NB4 (cell line): ENCODE measurements around the gene CCDC149.

ENCODE experiments used
- MAX ChIP-seq: IDR thresholded peaks from 2 replicates; pipeline ENCODE4 v1.6.1; 2011; ENCODE audit warnings: low read depth, low read length
- MYC ChIP-seq: IDR thresholded peaks from 2 replicates; pipeline ENCODE4 v1.6.1; 2011; ENCODE audit warnings: low read depth, low read length
- POLR2A ChIP-seq: IDR thresholded peaks from 2 replicates; pipeline ENCODE4 v1.6.1; 2011; ENCODE audit warnings: mild to moderate bottlenecking; ENCODE audit not compliant: insufficient read length; ENCODE audit errors: extremely low read depth
- TF ChIP-seq, protein P1 (sequence below): IDR thresholded peaks from one replicate; pipeline ENCODE4 v1.5.1; 2012; ENCODE audit warnings: low read depth, low read length

DNA sequence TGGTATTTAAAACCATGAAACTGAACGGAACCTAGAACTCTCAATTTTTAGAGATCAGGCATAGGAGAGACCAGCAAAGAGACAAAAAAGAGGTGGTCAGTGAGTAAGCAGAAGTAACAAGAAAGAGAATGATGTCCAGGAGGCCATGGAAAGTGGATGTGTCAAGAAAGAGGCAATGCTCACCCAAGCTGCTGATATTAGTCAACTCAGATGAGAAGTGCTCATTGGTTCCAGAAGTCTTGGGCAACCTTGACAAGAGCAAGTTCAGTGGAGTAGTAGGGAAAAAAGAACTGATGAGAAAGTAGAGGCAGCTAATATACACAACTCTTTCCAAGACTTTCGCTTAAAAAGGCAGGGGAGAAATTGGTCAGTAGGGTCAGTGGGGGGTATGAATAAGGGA, 23.0 kb upstream of the CCDC149 start:
- TF ChIP-seq, protein P1, sequence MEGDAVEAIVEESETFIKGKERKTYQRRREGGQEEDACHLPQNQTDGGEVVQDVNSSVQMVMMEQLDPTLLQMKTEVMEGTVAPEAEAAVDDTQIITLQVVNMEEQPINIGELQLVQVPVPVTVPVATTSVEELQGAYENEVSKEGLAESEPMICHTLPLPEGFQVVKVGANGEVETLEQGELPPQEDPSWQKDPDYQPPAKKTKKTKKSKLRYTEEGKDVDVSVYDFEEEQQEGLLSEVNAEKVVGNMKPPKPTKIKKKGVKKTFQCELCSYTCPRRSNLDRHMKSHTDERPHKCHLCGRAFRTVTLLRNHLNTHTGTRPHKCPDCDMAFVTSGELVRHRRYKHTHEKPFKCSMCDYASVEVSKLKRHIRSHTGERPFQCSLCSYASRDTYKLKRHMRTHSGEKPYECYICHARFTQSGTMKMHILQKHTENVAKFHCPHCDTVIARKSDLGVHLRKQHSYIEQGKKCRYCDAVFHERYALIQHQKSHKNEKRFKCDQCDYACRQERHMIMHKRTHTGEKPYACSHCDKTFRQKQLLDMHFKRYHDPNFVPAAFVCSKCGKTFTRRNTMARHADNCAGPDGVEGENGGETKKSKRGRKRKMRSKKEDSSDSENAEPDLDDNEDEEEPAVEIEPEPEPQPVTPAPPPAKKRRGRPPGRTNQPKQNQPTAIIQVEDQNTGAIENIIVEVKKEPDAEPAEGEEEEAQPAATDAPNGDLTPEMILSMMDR, result no peak
- no peak for TF ChIP-seq MAX
- TF ChIP-seq POLR2A, result no peak
- no peak for TF ChIP-seq MYC
